NCI-H69 (cell line): ENCODE data around the gene MRPS35.
A peak's percentile ranks its signal among the peaks of the same experiment; 100 is the strongest.

Source experiments
- DNase-seq: peaks from one replicate; lab custom pipeline; 2025; lab: John Stamatoyannopoulos, UW

Gene MRPS35

GRCh38 chr12:27710592-27711316 lies at the start of gene MRPS35:
Gene MRPS35 (plus strand): TSS chr12:27710832. CDS start chr12:27710844, 12 bp downstream.
- DNase-seq, result peak; percentile 89

DNA sequence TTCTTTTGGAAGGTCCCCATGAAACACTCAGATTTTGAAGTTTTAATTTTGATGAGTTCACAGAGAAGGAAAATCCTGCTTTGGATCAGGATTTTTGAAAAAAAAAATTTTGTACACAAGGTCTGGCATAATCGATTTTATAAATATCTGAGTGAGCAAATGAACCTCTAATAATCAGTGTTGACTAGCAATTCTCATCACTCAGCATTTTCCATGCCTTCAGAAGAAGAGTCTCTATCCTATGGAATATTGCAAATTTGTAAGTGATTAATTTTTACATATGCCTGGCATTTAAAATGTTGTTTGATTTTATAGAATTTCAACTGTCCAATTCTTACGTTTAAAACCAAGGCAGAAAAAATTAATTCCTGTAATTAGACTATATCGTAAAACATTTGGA lies 44.9 kb upstream of the MRPS35 start:
- no peak for DNase-seq

GRCh38 chr12:27666510-27666909 lies 44.1 kb upstream of the MRPS35 start:
- no peak for DNase-seq

DNA sequence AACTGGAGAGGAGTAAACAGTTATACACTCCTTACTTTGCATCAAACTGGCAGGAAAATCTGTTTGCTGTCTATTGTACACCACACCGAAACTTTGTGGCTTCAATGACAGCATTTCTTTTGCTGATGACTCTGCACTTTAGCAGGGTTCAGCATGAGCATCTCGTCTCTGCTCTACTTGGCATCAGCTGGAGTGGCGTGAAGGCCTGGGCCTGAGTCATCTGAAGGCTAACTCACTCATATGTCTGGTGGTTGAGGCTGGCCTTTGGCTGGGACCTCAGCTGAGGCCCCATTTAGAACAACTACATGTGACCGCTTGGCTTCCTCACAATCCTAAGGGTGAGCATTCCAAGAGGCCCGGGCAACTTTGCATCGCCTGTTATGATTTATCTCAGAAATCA lies 43.1 kb upstream of the MRPS35 start:
- no peak for DNase-seq

DNA sequence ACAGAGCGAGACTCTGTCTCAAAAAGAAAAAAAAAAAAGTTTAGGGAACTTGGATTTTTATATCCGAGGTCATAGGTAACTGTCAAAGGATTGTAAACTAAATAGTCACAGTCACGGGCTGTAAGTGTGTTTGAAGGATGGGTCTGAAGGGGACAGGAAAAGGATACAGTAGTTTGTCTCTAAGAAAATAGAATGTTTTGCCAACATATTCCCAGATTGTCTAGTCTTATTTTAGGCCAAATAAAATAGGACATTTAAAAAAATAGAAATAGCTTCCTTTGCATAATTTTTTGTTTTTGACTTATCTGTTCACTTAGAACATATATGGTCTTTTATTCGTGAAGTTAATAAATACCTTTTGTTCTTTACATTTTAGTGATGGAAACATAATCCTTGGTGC lies 38.6 kb upstream of the MRPS35 start:
- no peak for DNase-seq

GRCh38 chr12:27672643-27673042 lies 38.0 kb upstream of the MRPS35 start:
- DNase-seq, result no peak

- no peak for DNase-seq
These were observed 37.4 kb upstream of the MRPS35 start for GRCh38 chr12:27673101-27673718.

DNA sequence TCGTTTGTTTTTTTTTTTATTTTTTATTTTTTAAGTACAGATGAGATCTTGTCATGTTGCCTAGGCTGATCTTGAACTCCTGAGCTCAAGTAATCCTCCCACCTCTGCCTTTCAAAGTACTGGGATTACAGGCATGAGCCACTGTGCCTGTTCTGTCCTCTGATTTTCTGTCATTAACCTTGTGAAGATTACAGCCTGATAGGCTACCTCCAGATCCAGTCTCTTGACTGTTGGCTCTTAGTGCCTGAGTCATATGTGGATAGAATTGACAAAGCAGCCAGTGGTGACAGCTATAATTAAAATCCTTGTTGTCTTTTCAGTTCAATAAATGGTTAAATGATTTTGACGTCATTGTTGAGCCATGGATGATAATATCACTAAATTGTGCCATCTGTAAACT lies 35.6 kb upstream of the MRPS35 start:
- DNase-seq, result no peak

GRCh38 chr12:27680619-27681018 lies 30.0 kb upstream of the MRPS35 start:
- no peak for DNase-seq

- no peak for DNase-seq
These were observed 28.1 kb upstream of the MRPS35 start for GRCh38 chr12:27682534-27682933.

- DNase-seq, result no peak
These were observed 25.4 kb upstream of the MRPS35 start for GRCh38 chr12:27685274-27685673.

DNA sequence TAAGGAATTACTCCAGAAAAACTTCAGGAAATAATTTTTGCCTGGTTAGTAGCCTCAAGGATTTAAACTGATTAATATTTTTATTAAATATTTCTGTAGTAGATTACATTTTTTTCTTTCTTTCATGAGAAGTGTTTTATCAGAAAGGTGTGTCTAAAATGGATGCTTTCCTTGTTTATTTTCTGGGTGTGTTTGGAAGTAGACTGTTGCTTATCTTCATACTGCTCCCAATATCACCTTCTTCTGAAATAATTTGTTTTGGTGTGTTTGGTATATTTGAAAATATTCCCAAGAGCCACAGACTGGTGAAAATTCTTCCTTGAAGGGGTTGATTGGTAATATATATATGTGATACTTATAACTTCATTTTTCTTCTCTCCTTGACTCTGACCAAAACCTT lies 24.5 kb upstream of the MRPS35 start:
- no peak for DNase-seq

DNA sequence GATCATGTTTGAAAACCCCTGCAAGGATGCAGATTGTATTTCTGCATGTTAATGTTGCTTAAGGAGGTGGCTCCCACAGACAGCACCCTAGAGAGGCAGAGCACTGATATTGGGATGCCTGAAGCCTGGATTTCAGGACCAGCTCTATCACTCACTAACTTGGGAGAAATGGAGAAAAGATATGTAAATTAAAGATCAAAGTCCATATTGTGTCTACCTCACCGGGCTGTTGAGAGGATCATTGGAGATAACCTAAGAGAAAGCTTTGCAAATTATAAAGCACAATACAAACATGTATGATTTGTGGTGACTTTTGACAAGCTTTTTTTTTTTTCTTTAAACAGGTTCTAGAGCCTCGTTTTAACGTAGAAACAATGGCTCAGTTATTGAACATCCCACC lies 22.0 kb upstream of the MRPS35 start:
- DNase-seq, result no peak

- DNase-seq, result no peak
These were observed 21.0 kb upstream of the MRPS35 start for GRCh38 chr12:27689558-27690180.

DNA sequence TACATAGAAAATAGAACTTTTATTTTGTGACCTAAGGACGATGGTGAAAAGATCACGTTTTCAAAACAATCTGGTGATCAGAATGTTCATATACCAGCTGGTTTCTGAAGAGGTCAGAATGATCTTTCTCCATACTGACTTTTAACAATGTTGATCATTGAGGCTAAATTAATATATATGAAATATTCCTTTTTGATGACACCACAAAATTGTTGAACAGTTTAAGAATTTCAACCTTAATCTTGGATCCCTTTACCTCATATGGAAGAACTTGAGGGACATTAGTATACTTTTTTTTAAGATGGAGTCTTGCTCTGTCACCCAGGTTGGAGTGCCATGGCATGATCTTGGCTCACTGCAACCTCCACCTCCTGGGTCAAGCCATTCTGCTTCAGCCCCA lies 17.2 kb upstream of the MRPS35 start:
- no peak for DNase-seq

DNA sequence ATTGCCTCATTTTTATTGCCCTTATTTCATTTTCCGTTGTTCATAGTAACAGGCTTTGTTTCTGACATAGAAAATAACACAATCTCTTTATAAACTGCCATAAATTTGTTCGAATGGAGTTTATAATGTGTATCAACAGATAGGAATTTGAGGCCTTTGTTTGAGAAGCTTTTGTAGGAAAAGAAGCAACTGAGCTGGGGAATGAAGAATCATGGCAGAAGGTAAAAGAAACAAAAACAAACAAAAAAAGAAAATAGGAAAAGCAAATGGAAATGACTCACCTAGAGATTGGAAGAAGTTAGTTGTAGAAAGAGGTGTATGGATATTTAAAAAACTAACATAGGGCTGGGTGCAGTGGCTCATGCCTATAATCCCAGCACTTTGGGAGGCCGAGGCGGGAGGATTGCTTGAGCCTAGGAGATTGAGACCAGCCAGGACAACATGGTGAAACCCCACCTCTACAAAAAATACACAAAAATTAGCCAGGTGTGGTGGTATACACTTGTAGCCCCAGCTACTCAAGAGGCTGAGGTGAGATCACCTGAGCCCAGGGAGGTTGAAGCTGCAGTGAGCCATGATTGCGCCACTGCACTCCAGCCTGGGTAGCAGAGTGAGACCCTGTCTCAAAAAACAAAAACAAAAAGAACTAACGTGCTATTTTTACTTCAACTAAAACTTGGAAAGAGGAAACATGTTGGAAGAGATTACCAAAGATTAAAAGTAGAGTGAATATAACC lies 14.9 kb upstream of the MRPS35 start:
- no peak for DNase-seq

- DNase-seq, result no peak
These were observed 14.4 kb upstream of the MRPS35 start, which contains the start of gene REP15 for GRCh38 chr12:27696293-27696652. Gene REP15 (plus strand): TSS chr12:27696447. CDS start chr12:27696563, 116 bp downstream.

- DNase-seq, result no peak
These were observed 13.6 kb upstream of the MRPS35 start for GRCh38 chr12:27696864-27697564.

DNA sequence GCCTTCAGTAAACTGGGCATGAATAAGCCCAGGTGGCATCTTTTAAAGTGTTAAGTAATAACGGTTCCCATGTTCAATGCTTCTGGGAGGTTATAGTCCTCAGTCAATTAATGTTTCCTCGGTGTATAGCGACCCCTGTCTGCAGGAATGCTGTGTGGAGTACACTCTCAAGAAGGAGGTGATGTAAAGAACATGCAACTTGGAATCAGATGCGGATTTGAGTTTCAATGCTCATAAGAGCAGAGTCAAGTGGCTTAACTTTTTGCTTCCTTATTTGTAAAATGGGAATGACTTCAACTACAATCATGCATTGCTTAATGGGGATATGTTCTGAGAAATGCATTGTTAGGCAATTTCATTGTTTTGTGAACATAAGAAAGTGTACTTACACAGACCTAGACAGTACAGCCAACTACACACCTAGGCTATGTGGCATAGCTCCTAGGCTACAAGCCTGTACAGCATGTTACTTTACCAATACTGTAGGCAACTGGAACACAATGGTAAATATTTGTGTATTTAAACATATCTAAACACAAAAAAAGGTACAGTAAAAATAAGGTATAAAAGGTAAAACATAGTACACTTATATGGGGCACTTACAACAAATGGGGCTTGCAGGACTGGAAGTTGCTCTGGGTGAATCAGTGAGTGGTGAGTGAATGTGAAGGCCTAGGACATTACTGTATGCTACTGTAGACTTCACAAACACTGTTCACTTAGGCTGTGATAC lies 6.7 kb upstream of the MRPS35 start:
- DNase-seq, result peak; percentile 68

DNA sequence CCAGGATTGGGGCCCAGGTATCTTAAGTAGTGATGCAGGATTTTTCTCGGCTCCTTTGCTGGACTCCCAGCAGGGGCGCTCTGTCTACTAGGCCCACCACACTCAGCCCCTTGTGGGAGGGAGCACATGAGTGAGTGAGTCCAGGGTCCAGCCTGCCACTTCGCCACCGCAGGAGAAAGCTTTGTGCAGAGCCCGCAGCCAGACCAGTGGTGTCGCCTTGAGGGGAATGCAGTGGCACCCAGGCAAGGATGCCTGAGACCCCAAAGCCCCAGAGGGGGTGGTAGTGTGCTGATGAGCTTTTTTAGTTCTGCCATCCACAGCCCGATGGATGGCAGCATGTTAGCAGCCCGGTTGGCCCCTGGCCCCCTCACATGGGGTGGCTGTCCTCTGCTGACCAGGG lies 5.4 kb upstream of the MRPS35 start:
- no peak for DNase-seq

- DNase-seq, result no peak
These were observed 3.4 kb upstream of the MRPS35 start for GRCh38 chr12:27707216-27707615.
